ENCODE data around the gene SPAG6.
"Not testable (repeated sequence)": the region's sequence is repeated elsewhere in the genome, so short reads cannot be mapped to it uniquely, and the experiment has no call there.

The SPAG6 gene

GRCh38 chr10:22343731-22344130 is 1.6 kb upstream of the SPAG6 start:
- DNase-seq = no peak

DNA sequence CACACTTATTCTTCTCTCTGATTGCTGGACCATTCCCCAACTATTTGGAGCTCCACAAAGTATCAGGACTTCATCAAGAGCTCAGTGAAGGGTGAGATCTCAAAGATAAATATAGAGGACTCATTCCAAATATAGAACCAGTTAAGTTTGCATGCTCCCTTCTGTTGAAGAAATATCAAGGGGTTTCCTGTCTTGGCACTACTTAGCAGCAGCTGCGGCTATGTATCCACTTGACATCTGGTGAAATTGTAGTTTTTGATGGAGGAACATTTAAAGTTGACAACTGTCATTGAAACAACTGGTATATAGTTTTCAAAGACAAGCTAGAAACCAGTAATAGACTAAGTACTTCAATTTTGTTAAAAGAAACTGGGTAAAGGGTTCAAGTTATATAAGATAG is 1.0 kb upstream of the SPAG6 start:
- DNase-seq = no peak

DNA sequence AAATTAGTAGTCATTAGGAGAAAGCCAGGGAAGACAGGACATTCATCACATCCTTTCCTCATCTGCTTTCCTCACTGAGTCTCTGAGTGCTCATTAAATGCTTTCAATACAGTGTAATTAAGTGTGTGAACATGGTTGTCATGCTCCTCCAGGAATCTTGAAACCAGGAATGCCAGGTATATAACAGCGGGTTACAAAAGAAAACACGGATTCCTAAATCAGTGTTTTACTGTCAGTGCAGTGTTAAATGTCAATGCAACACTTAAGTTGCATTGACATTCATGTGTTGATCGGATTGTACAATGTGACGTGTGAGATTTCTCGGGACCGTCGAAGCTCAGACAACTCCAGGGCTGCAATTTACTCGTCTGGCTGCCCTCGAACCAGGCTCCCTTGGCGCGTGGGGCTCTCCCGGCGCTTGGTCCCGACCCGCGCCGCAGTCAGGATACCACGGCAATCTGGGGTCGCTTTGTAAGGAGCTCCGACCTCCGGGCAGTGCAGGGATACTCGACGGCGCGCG is 455 bp upstream of the SPAG6 start:
- no peak for DNase-seq

DNA sequence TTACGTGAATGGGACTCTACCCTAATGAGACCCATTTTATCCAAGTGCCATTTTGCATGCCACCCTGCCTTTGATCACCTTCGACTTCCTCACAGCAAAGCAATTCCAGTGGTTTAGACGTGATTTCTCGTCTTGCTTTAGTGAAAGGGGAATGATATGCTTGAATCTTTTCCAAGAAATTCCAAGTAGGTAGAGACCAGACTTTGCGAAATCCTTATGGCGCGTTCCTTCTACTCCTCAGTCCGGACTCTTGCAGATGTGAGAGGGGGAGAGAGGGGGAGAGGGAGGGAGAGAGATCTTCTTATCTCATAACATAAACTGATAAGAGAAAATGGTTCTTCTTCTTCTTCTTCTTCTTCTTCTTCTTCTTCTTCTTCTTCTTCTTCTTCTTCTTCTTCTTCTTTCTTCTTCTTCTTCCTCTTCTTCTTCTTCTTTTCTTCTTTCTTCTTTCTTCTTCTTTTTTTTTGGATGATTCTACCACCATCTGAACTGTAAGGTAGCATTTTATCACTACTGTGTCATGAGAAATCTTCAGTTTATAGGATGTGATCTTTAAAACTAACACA is 883 bp downstream of the SPAG6 start:
- no peak for DNase-seq

- no peak for DNase-seq
These were observed 4.5 kb downstream of the SPAG6 start for GRCh38 chr10:22349755-22350154.

DNA sequence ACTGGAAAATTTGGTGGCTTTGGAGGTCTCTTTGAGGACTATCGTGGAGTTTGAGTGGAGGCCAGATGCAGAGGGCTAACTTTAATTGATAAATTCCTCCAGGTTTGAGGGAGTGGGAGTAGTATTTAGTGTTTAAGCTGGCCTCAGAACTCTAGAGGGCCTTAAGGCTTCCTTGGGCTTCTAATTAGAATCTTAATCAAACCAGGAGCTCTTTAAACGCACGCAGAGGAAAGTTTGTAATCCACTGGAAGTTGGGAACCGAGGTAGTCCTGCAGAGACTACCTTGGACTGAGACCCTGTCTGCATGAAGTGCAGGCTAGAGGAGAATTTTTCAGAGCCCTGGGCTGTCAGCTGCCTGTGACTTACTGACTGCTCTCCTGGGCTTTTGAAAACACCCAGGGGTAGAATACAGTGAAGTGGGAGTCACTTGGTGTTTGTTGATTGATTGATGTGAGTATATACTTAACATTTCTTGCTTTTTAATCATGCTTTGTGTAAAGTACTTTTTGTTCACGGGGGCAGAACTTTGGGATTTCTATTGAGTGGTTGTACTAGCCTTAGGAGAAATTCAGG is 5.9 kb downstream of the SPAG6 start:
- no peak for DNase-seq

DNA sequence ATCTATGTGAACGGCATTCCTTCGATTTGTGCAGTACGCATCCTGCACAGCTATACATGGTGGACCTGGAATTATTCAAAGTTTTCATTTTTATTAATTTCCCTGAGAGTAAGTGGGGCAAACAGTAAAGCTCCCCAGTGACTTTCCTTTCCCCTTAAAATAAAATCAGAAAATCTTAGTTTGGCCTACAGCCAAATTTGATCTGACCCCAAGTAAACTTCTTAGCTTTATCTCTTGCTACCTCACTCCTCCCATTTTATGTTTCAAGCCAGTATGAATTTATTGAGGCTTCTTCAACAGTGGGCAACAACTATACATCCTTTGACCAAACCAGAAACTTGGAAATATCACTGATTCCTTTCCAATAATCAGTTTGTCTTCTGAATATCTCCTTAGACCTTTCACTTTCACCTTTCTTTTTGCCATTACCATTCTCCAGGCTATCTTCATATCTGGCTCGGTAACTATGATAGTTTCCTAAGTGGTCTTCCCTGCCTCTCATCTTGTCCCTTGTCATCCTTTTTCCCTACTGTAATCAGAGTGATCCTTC is 11.1 kb downstream of the SPAG6 start:
- DNase-seq = no peak

GRCh38 chr10:22357770-22358169 is 12.5 kb downstream of the SPAG6 start:
- not testable (repeated sequence) for DNase-seq

GRCh38 chr10:22363305-22363704 is 18.0 kb downstream of the SPAG6 start:
- no peak for DNase-seq

DNA sequence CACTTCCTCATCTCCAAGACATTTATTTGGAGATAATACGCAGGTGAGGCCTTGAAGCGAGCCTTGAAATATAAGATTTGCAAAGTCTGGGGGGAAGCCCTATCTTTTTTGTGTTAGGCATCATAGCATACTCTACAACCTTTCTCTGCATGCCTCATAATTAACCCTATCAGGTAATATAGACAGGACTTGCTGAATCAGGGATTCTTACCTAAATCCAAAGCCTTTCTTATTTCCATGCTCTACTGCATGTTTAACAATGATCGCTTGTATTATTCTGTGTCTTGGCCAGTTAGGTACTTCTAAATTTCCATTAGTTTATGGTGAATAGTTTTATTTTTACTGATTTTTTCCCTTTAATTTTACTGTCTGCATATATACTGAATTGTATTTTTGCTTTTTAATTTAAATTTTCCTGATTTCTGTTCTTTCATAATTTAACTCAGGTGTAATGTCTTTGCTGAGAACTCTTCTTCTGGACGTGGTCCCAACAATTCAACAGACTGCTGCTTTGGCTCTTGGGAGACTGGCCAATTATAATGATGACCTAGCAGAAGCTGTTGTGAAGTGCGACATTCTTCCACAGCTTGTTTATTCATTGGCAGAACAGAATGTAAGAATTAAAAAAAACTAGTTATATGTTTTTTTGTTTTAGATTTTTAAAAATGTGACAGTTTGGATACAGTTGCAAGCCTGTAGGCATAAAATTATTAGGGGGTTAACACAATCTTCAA is 19.3 kb downstream of the SPAG6 start:
- no peak for DNase-seq

- DNase-seq = no peak
These were observed 19.9 kb downstream of the SPAG6 start for GRCh38 chr10:22365233-22365632.

DNA sequence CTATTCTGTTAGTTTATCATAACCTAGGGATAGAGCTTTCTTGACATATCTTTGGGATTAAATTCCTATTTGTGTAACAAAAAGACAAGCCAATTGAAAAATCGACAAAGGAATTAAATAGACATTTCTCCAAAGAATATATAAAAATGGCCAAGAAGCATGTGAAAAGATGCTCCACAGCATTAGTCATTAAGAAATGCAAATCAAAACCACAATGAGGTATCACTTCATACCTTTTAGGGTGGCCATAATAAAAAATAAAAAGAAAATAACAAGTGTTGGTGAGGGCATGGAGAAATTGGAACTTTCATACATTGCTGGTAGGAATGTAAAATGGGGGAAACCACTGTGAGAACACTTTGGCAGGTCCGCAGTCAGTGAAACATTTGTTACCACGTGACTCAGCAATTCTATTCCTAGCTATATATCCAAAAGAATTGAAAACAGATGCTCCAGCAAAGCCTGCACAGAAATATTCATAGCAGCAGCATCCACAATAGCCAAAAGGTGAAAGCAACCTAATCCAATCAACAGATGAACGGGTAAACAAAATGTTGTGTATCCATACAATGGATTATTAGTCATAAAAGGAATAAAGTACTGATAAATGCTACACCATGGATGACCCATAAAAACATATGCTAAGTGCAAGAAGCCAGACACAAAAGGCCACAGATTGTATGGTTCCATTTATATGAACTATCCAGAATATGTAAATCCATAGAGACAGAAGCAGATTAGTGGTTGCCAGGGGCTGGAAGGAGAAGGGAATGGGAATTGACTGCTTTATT is 20.5 kb downstream of the SPAG6 start:
- DNase-seq = no peak

DNA sequence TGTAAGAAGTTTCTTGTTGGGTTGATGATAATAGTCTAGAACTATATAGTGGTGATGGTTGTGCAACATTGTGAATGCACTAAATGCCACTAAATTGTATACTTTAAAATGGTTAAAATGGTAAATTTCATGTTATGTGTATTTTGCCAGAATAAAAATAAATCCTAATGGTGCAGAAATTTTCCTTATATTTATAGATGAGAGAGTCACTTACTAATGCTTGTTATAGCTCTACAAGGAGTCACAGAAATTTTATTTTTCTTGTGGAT is 21.1 kb downstream of the SPAG6 start:
- DNase-seq = no peak

DNA sequence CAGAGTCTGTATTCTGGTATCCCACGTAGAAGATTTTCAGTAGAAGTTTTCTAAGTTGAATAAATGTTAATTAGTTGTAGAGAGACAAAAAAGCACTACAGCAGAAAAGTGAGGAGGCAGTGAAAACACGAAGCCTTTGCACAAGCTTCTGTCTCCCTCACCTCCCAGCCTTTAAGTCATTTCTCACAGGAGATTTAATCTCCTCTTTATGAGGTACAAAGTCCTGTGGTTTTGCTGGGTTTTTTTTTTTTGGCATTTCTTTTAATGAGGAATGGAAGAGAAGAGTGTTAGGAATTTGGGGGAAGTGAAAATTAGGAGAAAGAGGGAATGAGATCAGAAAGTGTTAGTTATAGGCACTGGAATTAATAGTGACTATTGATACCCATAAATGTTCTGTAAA is 21.5 kb downstream of the SPAG6 start:
- DNase-seq = no peak

DNA sequence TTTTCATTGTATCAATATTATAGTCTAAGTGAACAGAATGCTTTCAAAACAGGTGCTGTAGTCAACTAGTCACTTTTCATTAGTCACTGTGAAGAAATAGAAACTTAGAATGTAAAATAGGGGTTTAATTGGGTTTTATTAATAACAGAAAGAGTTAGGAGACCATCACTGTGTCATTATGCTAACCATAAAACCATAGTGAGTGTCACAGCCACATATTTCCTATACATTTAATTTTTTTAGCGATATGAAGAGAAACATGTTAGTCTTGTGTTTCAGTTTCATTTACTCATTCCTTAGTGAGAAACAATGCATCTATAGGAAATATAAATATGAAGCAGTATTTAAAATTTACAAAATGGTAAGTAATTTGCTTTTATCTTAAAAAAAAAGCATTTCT is 22.2 kb downstream of the SPAG6 start:
- DNase-seq = no peak

DNA sequence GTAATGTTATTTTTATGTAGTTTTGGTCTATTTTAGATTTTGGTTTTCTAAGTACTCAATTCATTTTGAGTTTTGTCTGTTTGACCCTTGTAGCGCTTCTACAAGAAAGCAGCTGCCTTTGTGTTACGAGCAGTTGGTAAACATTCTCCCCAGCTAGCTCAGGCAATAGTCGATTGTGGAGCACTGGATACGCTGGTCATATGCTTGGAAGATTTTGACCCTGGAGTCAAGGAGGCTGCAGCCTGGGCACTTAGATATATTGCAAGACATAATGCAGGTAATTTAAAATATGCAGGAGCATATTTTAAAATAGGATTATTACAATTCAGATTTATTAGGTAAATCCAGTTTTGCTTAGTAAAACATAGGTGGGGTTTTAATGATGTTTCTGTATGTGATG is 23.1 kb downstream of the SPAG6 start:
- DNase-seq = no peak

DNA sequence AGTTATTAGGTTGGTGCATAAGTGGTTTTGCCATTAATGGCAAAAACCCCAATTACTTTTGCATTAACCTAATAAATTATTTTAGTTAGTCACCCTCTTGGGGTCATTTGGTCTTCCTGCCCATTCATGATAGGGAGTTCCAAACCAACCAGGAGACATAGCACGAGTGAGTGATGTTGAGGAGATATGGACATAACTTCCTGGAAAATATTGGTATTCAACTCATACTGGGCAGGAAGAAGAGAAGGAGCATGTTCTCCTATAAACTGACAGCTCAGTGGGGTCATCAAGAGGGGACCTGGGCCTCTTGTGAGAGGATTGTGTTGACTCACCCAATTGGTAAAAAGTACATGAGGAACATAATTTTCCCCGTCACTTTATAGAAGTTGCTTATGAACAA is 23.7 kb downstream of the SPAG6 start:
- no peak for DNase-seq

- DNase-seq = no peak
These were observed 24.3 kb downstream of the SPAG6 start for GRCh38 chr10:22369434-22370072.

DNA sequence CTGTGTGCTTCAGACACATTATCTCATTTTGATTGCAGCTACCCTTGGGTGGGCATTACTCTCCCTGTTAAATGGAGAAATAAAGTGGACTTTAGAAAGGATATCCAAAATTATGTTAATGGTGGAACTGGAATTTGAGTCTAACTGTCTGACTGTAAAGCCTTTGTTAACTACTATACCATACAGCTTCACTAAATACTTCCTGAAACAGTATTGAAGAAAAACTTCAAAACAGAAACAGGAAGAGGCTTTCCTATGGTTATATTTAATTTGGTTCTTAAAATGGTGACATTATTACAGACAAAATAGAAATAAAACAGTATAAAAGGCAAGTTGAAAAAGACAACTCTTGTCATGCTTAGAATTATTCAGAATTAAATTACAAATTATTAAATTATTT is 25.0 kb downstream of the SPAG6 start:
- DNase-seq = no peak

DNA sequence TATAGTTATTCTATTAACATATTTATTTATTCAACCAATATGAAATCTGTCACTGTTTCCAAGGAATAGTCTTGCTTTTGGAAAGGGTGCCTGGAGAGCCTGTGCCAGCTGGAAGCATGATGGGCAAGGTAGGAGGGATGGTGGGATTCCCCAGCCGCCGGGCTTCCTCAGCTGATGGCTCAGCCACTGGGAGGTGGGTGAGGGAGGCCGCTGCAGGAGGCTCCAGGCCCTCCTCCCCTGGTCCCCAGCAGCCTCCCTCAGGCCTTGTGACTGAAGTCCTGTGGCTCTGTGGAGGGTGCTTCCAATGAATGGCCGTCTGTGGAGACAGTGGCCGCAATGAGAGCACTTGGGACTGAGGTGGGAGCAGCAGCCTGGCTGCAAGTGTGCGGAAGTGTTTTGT is 27.0 kb downstream of the SPAG6 start:
- no peak for DNase-seq

DNA sequence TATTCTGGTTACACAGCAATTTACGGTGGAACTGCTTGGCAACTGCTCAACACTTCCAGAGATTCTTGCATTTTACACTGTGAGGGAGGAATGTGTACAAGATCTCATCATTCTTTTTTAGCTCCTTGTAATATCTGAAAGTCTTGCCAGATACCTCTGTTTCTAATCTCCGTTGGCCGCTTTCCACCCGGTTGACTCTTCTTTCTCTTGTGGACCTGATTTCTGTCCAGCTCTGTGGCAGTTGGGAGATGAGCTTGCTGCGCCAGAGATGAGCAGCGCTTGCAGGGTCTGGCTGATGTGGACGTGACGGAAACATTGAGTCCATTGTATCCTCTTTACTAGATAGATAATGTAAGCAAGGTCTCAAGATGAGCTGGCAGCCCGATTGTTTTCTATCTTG is 27.6 kb downstream of the SPAG6 start:
- no peak for DNase-seq

- DNase-seq = no peak
These were observed 29.3 kb downstream of the SPAG6 start for GRCh38 chr10:22374489-22375126.

DNA sequence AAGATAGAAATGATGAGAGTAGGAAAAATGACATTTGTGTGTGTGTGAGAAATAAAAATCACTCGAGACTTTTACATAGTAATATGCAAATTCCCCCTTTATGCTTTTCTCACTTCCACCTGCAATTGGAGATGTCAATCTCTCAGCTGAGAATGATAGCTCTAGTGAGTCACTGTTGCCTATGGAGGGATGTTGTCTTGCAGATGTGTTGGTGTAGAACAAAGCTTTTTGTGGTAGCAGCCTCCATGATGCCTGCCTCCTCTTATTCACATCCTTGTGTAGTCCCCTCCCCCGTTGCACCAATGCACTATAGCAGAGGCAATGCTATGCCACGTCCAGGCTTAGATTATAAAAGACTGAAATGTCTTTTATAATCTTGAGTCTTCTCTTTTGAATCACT is 33.8 kb downstream of the SPAG6 start:
- DNase-seq = no peak

Data from NCI-H187 (cell line).